HG02798 (cell line): ENCODE results near the gene CMTM4.

Experiments used
- ATAC-seq: cut with Tn5 transposase; IDR thresholded peaks from one replicate; pipeline ENCODE4 v1.9.1; 2021; ENCODE audit warnings: mild to moderate bottlenecking; ENCODE audit not compliant: unreplicated experiment, poor library complexity

The CMTM4 gene

DNA sequence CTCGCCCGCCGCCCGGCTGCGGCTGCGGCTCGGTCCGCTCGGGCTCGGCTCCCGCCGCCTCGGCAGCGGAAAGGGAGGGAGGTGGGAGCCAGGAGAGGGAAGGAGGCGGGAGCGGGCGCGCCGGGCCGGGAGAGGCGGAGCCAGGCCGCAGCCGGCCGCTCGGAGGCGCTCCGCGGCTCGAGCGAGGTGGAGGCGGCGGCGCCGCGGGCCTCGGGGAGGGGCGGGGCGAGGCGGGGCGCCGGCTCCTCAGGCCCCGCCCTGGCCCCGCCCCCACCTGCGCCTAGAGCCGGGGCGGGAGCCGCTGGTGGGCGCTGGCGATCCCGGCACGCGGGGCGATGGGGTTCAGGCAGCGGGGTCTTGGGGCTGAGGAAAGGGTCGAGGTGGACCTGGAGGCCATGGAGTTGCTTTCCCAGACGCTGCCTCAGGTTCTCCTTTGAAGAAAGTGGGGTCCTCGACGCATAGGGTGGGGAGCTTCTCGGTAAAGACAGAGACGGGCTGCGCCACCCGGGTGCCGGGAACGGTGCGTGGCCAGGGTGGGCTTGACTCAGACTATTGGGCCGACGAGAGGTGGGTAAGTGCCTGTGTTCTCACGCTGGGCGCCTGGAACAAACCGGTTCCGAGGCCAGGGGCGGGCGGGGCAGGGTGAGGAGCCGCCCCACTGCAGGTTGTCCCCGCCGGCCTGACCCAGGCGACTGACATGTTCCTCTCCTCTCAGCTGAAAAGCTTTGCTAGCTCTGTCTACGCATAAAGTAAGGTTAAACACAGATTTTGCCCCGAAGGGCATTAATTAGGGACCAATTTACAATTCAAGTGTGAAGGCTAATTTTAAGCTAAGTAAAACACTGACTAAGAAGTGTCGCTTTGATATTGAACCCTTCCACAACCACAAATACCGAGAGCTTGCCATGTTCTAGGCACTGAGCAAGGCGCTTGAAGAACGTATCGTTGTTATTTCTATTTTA, at the start of gene CMTM4:
CMTM4 (minus strand) TSS at position 75 of the 962 bp plus-strand sequence. CDS start 218 bp downstream, outside the sequence.
- ATAC-seq: peak; percentile 92

DNA sequence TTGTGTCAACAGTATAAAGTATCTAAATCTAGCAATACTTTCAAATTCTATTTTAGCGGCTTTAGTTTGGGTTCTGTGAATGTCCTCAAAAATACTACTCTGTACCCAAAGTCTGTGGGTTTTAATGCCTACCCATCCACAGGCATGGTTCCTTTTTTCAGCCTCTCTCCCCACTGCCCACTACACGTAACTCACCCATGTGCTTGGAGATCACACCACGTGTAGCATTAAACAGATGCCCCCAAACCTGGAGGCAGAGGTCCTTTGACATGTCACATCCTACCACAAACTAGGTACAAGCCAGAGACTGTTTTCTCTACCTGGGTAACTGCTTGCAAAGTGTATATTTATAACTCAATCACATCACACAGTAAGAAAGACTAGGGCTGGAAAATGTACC, 49.5 kb upstream of the CMTM4 start:
- no peak for ATAC-seq

DNA sequence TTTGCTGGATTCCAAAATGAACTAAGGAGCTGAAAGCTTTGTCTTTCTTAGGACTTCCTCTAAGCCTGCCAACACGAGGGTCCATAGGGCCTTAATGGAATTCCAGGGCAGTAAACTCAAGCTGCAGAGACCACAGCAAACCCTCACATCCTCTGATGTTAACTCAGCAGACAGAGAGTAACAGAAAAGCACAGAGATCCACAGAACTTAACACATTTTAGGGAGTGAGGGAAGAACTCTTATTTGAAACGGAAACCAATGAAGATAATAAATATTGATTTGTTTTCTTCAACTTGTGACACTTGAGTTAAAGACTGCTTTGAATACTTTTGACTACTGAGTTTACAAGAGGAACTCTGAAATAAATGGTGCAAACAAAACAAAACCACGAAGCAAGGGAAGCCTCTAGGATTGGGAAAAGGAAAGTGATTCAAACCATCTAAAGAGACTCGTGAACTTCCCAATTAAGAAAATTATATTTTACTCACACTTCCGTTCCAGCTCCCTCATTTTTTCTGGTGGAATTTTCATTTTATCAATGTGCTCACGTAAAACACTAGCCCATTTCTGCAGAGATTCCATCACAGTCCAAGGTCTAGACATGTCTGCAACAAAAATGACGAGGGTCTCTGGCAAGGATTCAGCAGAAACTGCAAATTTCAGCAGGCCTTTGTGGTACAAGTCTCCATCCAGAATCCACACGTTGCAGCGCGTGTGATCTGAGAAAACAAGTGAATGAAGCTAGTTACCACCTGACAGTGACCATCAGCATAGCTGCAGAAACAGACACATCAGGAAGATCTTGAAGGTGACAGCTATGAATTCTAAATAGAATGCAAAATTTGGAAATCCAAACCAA, 45.6 kb upstream of the CMTM4 start:
- no peak for ATAC-seq

DNA sequence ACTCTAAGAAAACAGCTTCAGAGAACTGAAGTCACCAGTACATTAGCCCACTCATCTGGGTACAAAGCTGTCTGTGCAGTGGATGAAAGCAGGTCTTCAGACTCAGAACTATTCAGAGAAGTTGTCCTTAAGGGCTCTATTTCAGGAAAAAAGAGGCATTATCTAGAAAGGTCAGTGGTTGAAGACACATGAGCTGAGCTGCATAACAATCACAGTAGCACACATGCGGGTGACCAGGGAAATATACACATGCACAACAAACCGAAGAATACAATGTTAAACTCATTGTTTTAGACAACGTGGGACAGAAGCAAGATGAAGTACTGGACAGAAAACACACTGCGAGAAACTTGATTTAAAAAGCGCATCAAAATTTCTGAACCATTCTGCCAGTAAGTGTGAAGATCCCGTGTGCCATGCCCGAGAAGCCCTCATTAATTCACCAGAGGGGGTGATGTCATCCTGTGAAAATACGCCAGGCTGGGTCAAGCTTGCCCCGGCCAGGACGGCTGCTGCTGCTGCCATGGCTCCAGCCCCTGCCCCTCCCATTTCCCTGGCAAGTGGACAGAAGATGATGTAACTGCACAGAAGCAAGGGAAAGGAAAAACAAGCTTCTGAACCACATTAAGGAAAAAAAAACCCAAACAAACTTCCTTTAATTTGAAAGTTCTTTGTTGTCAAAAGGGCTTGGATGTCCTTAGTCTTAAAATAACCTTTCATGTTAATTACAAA, 44.8 kb upstream of the CMTM4 start:
- ATAC-seq: no peak

DNA sequence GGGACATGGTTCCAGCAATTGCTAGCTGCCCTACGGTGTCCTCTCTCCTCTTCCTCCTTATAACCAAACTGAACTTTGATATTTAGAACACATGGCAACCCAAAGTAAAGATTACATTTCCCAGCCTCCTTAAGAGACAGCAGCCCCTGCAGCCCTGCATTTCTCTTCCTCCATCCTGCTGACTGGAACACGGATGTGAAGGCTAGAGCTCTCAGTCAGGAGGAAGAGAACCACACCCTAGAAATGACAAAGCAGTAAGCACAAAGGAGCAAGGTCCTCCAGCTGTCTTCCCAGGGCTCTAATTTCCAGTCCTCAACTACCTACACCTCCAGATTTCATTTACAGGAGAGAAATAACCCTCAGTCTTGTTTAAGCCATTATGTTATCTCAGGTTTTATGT, 44.0 kb upstream of the CMTM4 start:
- ATAC-seq: no peak

DNA sequence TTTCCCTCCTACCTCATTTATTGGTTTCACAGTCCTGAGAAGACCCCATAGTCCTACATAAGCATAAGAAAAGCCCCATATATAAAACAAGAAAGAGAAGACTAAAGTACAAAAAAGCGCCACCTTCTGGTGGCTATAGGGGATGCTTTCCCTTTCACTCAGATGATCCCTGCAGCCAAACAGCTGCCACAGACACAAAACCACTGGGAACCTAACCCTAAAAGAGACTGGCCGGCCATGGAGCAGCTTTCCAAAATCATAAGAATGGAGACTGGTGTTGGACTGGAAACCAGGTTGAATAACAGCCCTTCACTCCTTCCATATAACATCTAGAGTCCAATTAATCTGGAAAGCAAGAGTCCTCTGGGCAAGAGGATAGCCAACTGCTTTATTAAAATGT, 43.5 kb upstream of the CMTM4 start:
- ATAC-seq: no peak

DNA sequence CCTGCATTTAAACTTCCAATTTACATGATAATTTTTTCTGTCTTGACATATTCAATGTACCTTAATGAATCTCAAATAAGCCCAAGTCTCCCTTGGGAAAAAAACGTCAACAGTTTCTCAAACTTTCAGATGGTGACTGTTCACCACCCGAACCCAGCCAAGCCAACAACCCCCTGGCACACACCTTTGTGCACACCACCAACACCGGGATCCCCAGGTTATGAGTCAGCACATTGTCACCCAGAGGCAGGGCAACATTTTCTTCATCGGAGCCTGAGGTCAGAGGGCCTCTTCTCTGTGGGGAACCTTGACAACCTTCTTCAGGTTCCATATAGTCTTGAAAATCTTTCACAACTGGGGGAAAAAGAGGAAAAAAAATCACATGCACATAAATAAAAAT, 39.3 kb upstream of the CMTM4 start:
- ATAC-seq: no peak

DNA sequence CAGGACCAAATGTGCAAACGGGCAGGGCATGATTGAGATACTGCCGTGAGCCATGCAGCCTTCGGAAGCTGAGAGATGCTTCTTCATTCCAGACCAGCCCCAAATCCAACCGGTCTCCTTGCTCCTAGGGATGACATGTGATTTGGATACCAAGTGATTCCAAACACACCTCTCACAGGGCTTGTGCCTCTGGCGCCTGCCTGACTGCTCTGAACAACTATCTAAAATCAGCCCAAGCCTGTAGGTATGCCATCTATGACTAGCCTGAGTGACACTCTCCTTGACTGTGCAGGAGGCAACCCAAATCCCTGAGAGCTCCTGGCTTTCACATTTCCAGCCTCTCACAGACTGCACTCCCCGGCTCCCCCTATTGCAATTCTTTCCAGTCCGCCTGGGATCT, 34.6 kb upstream of the CMTM4 start:
- ATAC-seq: no peak

DNA sequence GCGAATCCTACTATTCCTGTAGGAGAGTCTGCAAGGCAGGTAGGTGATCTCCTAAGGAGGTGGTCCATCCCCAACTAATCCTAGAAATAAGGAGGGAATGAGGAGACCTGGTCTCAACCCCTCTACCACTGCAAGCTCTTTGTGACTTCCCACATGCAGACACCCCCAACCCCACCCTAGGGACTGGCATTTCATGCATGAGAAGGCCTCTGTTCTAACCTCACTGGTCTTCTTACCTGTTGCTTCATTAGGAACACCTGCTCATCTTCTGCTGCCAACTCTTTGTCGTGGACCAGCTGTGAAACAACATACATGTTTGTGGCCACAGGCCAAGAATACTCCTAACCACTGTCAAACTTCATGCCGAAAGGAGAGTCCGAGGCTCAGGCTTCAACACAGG, 32.3 kb upstream of the CMTM4 start:
- ATAC-seq: no peak

DNA sequence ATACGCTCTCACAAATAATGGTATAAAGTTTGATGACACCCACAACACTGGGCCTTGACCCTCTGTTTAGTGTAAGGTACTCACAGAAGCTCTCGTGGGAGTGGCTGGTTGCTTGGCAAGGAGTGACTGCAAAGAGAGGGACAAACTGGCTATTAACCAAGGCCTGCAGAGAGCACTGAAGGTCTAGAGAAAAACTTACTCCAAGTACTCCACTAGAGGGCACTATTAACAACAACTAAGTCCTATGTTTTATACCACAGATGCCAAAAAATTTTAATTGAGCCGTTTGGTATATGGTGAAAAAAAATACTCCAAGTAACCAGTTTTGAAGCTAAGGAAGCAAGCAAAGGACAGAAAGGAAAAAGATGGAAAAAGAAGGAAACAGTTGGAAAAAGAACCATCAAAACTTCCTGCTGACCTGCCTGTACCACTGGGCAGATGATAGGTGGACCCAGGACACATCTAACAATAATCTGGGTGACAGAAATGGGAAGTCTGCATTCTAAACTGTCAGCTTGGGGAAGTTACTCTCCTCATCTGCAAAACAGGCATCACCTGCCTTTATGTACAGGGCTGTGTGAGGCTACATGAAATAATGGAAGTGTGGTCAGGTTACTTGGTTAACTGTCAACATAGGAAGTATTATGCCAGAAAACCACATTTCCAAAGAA, 31.7 kb upstream of the CMTM4 start:
- ATAC-seq: peak; percentile 52

DNA sequence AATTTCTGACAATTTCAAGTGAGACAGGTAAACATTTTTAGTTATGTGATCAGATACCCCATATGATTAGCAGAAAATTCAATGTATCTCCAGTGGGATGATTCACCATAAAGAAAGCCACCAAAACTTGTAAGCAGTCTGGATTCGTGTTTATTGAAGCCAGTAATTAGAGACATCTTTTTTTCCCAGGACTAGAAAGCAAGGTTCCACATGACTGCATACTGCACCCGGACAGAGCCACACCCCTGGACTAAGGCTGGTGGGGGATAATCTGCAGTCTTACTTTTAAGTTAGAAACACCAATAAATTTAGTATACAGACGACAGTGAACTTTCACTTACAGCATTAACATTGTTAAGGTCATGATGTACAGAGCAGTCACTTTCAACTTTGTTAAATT, 24.2 kb upstream of the CMTM4 start:
- no peak for ATAC-seq

DNA sequence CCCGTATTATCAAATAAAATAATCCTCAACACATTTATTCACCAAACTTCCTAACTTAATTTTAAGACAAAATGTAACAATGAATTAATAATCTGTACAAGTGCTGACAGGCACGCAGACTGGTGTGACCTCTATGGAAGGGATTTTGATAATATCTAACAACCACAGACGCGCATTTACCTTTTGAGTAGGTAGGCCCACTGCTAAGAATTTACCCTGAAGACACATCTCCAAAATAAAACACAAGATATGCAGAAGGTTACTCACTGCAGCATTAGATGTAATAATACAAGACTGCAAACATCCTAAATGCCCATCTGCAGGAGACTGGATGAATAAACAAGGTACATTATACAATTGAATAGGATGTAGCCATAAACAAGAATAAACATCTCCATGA, 22.7 kb upstream of the CMTM4 start:
- no peak for ATAC-seq

DNA sequence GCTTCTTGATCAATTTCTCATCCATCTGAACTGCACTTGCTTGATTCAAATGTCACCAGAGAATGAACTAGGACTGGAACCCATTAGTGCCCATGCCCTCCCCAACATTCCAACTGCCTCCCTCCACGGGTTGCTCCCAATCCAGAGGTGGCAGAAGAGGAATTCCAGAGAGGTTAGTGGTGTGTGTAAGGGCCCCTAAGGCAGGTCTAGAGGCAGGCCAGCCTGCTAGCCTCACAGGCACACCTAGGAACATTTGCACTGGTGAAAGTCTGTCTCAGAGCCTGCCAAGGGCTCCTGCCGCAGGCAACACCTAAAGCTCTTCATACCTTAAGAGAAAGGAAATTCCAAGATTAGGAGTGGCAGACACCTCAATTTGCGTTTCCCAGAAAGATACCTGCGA, 21.2 kb upstream of the CMTM4 start:
- ATAC-seq: no peak

DNA sequence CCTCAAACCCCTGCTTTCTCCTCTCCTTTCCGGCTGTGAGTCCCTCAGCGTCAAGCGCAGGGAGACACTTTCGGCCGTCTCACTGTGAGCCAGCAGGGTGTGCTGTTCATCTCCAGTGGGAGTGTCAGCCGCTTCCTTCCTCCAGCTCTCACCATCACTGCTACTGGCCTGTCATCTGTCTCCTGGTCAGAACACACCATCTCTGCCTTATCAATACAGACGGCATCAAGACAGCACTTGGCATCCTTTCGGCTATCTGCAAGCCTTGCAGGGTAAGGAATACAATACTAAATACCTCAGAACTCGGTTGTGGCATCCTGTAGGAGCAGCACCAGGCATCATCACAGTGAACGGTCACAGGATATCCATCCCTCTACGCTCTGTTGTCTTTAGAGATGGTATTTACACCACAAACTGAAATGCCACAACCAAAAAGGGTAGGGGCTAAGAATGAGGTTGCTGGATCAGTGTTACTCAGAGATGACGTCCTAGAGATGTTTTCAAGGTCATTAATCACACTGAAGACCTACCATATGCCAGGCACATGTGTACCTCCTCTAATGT, 20.7 kb upstream of the CMTM4 start:
- ATAC-seq: no peak

DNA sequence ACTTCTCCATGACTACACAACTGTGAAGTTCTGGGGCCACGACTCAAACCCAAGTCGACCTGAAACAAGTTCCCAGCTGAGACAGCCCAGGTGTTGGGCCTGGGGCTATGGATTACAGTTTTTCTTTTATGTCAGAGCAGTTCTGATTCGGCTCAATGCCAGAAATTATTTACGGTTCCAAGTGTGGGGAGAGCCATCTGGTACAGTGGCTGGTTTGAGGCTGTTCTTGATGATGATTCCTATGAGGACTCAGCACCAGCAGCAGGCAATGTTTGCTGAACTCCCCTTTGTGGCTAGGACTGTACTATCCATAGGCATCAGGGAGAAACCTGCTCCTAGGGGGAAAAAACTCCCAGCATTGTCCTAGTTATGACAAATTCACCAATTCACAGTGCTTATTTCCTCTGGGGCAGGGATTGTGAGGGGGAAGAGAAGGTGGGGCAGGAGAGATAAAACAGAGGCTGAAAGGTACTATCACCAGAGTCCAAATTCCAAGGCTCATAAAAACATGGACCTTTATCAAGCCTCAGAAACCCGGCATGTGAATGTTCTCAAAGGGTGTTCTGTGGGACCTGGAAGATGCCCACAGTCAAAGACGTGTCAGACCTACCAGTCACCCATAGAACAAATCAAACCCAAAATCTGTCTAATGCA, 18.2 kb upstream of the CMTM4 start:
- ATAC-seq: no peak

DNA sequence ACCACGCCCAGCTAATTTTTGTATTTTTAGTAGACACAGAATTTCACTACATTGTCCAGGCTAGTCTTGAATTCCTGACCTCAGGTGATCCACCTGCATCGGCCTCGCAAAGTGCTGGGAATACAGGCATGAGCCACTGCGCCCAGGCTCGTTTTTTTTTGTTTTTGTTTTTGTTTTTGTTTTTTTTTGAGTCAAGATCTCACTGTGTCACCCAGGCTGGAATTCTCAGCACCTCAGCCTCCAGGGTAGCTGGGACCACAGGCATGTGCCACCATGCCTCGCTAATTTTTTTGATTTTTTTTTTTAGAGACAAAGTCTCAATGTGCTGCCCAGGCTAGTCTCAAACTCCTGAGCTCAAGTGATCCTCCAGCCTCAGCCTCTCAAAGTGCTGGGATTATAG, 17.5 kb upstream of the CMTM4 start:
- ATAC-seq: no peak

DNA sequence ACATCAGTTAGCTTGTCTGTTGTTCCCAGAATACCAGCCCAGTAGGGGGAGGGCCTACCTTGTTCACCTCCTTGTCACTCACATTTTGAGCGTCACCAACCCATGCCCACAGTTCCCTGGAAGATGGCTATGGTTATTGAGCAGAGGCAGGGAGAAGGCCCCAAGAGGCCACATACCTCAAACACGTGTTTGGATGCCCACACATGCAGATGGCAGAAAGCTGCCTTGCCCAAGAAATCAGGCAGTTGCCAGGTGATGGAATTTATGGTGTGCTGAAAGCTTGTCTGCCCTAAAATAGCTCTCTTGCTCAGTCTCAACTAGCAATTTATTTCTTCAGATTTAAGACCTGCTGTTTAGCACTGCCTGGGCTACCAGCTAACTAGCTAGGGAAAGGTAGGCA, 16.5 kb upstream of the CMTM4 start:
- ATAC-seq: no peak

DNA sequence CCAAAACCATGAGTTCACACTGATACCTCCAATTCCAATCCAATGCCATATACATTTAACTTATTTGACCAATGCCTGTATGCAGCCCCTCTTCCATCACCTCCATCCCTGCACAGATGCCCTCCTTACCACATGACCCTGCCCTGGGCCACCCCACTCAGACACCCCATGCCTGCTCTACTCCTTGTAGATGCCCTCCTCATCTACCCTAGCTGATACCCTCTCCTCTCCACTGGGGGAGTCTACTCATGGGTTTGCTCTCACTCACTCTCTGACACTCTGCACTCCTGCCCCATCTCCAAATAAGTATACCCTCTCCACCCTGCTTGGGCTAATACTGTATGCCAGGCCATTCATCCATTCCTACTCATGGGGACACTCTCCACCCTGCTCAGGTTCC, 16.0 kb upstream of the CMTM4 start:
- ATAC-seq: no peak

DNA sequence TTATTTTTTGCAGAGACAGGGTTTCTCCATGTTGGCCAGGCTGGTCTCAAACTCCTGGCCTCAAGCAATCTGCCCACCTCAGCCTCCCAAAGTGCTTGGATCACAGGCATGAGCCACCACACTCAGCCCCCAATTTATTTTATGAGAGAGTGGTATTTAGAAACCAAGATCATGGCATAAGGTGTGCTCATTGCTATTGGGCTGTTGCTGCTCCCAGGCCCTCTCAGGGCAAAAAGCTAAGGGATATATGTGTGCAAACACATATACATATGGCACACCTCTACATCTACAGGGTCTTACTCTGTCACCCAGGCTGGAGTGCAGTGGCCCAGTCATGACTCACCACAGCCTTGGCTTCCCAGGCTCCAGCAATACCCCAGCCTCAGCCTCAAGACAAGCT, 15.0 kb upstream of the CMTM4 start:
- ATAC-seq: no peak
